Prostate gland (tissue), 2 donors: ENCODE data around the gene CASP9. TPM values are rescaled to one million over a fixed set of nuclear protein-coding genes. Genes with fewer than 3 reads are reported as not detected.
"Not testable (repeated sequence)": the region's sequence is repeated elsewhere in the genome, so short reads cannot be mapped to it uniquely, and the experiment has no call there.

Experiments
- DNase-seq: peaks from one replicate; pipeline ENCODE4 v3.0.0-alpha.2; 2019; ENCODE audit warnings: low spot score
- H3K27ac ChIP-seq, 2 donors: fragments of 200-600 bp; sonication (generic); 2 replicates each; pipeline ENCODE4 v1.5.1; 2017 to 2019
- H3K27me3 ChIP-seq: fragments of 200-600 bp; sonication (generic); replicated peaks from 2 replicates; pipeline ENCODE4 v1.5.1; 2019; ENCODE audit not compliant: insufficient read depth
- H3K36me3 ChIP-seq, 2 donors: fragments of 200-600 bp; sonication (generic); 1 replicate in 1 of 2; 2 replicates in 1 of 2; pipeline versions ENCODE4 v1.5.1 to v1.8.1; 2017 to 2019
- H3K4me1 ChIP-seq: fragments of 200-600 bp; sonication (generic); replicated peaks from 2 replicates; pipeline ENCODE4 v1.5.1; 2019
- H3K4me3 ChIP-seq, 2 donors: fragments of 200-600 bp; sonication (generic); 2 replicates each; pipeline ENCODE4 v1.5.1; 2017 to 2019
- H3K9me3 ChIP-seq: fragments of 200-600 bp; sonication (generic); 2 replicates; pipeline ENCODE4 v1.5.1; 2017
- CTCF ChIP-seq, 4 experiments: fragments of 200-600 bp in 2 of 4; fragments of 450-650 bp in 2 of 4; sonication (generic) in 2 of 4; IDR thresholded peaks; 1 replicate in 3 of 4; 2 replicates in 1 of 4; pipeline ENCODE4 v1.5.1; 2016 to 2019; ENCODE audit warnings: antibody characterized with exemption in 4 of 4, mild to moderate bottlenecking in 2 of 4, moderate library complexity in 2 of 4
- POLR2A ChIP-seq: fragments of 450-650 bp; IDR thresholded peaks from one replicate; pipeline ENCODE4 v1.6.1; 2016; ENCODE audit warnings: antibody characterized with exemption, mild to moderate bottlenecking
- POLR2AphosphoS5 ChIP-seq: sonication (generic); formaldehyde crosslinking; IDR thresholded peaks from one replicate; pipeline ENCODE4 v1.6.1; 2017; ENCODE audit warnings: antibody characterized with exemption
- WGBS: methylation state at CpG from one replicate; pipeline ENCODE4 v1.1.5; 2018; 5-methylcytosine and 5-hydroxymethylcytosine counted together
- intact Hi-C: fragments of 100-400 bp; cut with DNase I; formaldehyde crosslinking; loops from one replicate; pipeline ENCODE4 v1.14.2; 2022
- total RNA-seq, 2 donors: library from RNA; depleted of rRNA; stranded (reverse); fragments of >200 nt; gene quantifications; one replicate each; pipeline ENCODE4 v1.1.0, GENCODE V29; 2016

CASP9 gene
- total RNA-seq, 2 donors from 2014 or later: 22.2 to 46.1 TPM

- Histone ChIP-seq H3K27me3 (no peaks in the 10 kb centered on the region), H3K9me3 (no peaks in the 10 kb centered on the region), H3K4me1 (no peaks in the 10 kb centered on the region), H3K27ac (no peak overlapping the region), H3K4me3 (no peak overlapping the region), H3K36me3 (no peaks in the 10 kb centered on the region)
- no peak for DNase-seq
- intact Hi-C loops: no loop called here
- no peak for TF ChIP-seq CTCF (IDR thresholded peaks at IDR 0.05)
- TF ChIP-seq POLR2AphosphoS5: no peak
- no peak for TF ChIP-seq POLR2A
- 95% methylated on average over 3 of the region's 3 CpGs for WGBS
Measured at GRCh38 chr1:15488371-15488770, 35.6 kb downstream of the CASP9 start.

- H3K4me1 ChIP-seq, intact Hi-C loops, H3K27me3 ChIP-seq, H3K27ac ChIP-seq, H3K36me3 ChIP-seq, DNase-seq, H3K4me3 ChIP-seq, H3K9me3 ChIP-seq: not testable (repeated sequence)
- WGBS: 90% methylated on average over 17 of the region's 17 CpGs
Measured at GRCh38 chr1:15486844-15487610, 37.0 kb downstream of the CASP9 start.

GRCh38 chr1:15485636-15486035 lies 38.4 kb downstream of the CASP9 start:
- TF ChIP-seq POLR2AphosphoS5 (no peak), CTCF (IDR thresholded peaks at IDR 0.05) (no peak), POLR2A (no peak)
- Histone ChIP-seq H3K4me1 (no peaks in the 10 kb centered on the region), H3K9me3 (no peaks in the 10 kb centered on the region), H3K27ac (no peak overlapping the region), H3K36me3 (no peaks in the 10 kb centered on the region), H3K4me3 (no peak overlapping the region), H3K27me3 (no peaks in the 10 kb centered on the region)
- WGBS: 95% methylated on average over 6 of the region's 6 CpGs
- intact Hi-C loops: no loop called here
- DNase-seq: no peak

GRCh38 chr1:15484443-15484842 lies 39.6 kb downstream of the CASP9 start:
- DNase-seq, H3K36me3 ChIP-seq, H3K4me1 ChIP-seq, H3K27ac ChIP-seq, H3K4me3 ChIP-seq, H3K9me3 ChIP-seq, H3K27me3 ChIP-seq, intact Hi-C loops: not testable (repeated sequence)
- 91% methylated on average over 6 of the region's 6 CpGs for WGBS

- 88% methylated on average over 2 of the region's 2 CpGs for WGBS
- Histone ChIP-seq H3K9me3 (no peaks in the 10 kb centered on the region), H3K27me3 (no peaks in the 10 kb centered on the region), H3K27ac (no peak overlapping the region), H3K36me3 (no peaks in the 10 kb centered on the region), H3K4me3 (no peak overlapping the region), H3K4me1 (no peaks in the 10 kb centered on the region)
- DNase-seq: no peak
- no peak for TF ChIP-seq POLR2AphosphoS5
- no peak for TF ChIP-seq CTCF (IDR thresholded peaks at IDR 0.05)
- TF ChIP-seq POLR2A: no peak
- intact Hi-C loops: no loop called here
Measured at GRCh38 chr1:15483971-15484370, 40.0 kb downstream of the CASP9 start.

- H3K27ac ChIP-seq, H3K36me3 ChIP-seq, H3K4me3 ChIP-seq, intact Hi-C loops, H3K4me1 ChIP-seq, H3K27me3 ChIP-seq, H3K9me3 ChIP-seq, DNase-seq: not testable (repeated sequence)
- WGBS: 72% methylated on average over 16 of the region's 16 CpGs
Measured at GRCh38 chr1:15482983-15483543, 41.0 kb downstream of the CASP9 start.

- H3K9me3 ChIP-seq, H3K36me3 ChIP-seq, DNase-seq, H3K4me1 ChIP-seq, H3K27ac ChIP-seq, H3K4me3 ChIP-seq, H3K27me3 ChIP-seq, intact Hi-C loops: not testable (repeated sequence)
- 81% methylated on average over 6 of the region's 6 CpGs for WGBS
Measured at GRCh38 chr1:15482455-15482854, 41.6 kb downstream of the CASP9 start.
